Epithelial cell of proximal tubule (primary cell): ENCODE data around the gene PTPRG. TPM values are rescaled to one million over a fixed set of nuclear protein-coding genes. Genes with fewer than 3 reads are reported as not detected.

Experiments used
- DNase-seq: peaks from one replicate; pipeline ENCODE4 v3.0.0-alpha.2; 2011; ENCODE audit warnings: low read depth
- H3K4me3 ChIP-seq: 2 replicates; pipeline ENCODE4 v1.5.1; 2011; ENCODE audit warnings: low read depth, mild to moderate bottlenecking, low read length
- CTCF ChIP-seq: conservative IDR thresholded peaks from 2 replicates; pipeline ENCODE4 v1.5.1; 2012; ENCODE audit warnings: low read depth, mild to moderate bottlenecking, low read length
- total RNA-seq: library from RNA; depleted of rRNA; stranded (reverse); fragments of >200 nt; gene quantifications from 2 replicates; pipeline ENCODE4 v1.2.3, GENCODE V29; 2015

Gene PTPRG
- total RNA-seq, 1 donor from 2014 or later, result 13.5 TPM

DNA sequence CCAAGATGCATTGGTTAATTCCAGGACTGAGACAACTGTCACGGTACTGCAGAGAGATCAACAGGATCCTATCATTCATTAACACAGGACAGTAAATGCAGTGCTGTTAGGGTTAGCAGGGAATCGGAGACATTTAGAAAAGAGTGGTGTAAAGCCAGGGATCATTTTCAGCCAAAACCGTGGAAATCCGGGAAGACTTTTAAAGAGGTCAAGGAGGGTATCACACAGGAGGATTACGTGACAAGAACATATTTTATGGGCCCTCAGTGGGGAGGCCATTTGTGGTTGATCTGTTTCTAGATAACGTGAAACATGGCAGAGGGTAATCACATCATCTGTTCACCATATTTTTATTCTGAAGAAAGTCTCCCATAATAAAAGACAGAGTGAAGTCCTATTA is 216.1 kb downstream of the PTPRG start:
- TF ChIP-seq CTCF, result no peak
- no peak for DNase-seq
- H3K4me3 ChIP-seq, result no peak overlapping the region

GRCh38 chr3:61778095-61778494 is 216.7 kb downstream of the PTPRG start:
- no peak overlapping the region for H3K4me3 ChIP-seq
- peak; percentile 25 for TF ChIP-seq CTCF
- no peak for DNase-seq

DNA sequence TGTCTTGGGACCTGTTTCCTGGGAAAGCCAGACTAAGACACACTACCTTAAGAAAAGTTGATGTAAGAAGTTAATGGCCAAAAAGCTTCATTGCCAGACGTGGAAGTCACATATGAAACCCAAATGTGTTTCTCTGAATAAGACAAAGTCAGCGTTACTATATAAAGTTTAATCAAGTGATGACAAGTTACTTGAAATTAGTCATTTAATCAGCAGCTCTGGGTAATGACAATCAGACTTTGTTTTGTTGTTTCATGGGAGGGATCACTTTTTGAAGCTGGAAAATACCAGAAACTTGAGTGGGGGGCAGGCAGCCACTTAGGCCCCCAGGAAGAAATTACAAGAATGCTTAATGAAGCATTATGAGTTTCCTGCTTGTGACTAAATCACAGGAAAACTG is 218.6 kb downstream of the PTPRG start:
- H3K4me3 ChIP-seq, result no peak overlapping the region
- TF ChIP-seq CTCF, result no peak
- DNase-seq, result no peak

- DNase-seq, result no peak
- no peak overlapping the region for H3K4me3 ChIP-seq
- TF ChIP-seq CTCF, result no peak
Measured at GRCh38 chr3:61780455-61781228, 219.3 kb downstream of the PTPRG start.

GRCh38 chr3:61783993-61784718 is 222.8 kb downstream of the PTPRG start:
- H3K4me3 ChIP-seq, result no peak overlapping the region
- DNase-seq, result no peak
- TF ChIP-seq CTCF, result no peak

- no peak for TF ChIP-seq CTCF
- H3K4me3 ChIP-seq, result no peak overlapping the region
- no peak for DNase-seq
Measured at GRCh38 chr3:61788623-61789507, 227.5 kb downstream of the PTPRG start.
